Measurements from ENCODE around the gene VPS13D. TPM values are rescaled to one million over a fixed set of nuclear protein-coding genes. Genes with fewer than 3 reads are reported as not detected.

The VPS13D gene
- total and polyA plus RNA-seq, 2 experiments from 2014 or later, result 9.7 to 35.7 TPM

DNA sequence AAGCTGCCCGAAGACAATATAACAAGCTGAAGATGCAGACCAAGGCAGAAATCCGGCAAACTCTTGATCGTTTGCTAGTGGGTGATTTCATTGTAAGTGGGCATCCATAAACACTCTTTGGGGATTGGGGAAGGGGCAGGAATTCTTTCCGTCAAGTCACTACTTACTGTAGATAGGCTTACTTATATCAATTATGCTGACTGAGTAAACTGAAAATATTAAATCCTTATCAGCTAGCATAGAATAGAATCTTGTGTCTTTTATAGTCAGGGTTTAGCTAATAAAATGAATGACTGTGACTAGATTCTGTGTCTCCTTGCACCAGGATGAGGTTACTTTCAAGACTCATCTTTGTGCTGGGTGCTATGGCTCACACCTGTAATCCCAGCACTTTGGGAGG, 41.2 kb downstream of the VPS13D start:
- peaks cover 32% of the 10 kb centered on the region for H3K36me3 ChIP-seq
- TF ChIP-seq, protein P1, sequence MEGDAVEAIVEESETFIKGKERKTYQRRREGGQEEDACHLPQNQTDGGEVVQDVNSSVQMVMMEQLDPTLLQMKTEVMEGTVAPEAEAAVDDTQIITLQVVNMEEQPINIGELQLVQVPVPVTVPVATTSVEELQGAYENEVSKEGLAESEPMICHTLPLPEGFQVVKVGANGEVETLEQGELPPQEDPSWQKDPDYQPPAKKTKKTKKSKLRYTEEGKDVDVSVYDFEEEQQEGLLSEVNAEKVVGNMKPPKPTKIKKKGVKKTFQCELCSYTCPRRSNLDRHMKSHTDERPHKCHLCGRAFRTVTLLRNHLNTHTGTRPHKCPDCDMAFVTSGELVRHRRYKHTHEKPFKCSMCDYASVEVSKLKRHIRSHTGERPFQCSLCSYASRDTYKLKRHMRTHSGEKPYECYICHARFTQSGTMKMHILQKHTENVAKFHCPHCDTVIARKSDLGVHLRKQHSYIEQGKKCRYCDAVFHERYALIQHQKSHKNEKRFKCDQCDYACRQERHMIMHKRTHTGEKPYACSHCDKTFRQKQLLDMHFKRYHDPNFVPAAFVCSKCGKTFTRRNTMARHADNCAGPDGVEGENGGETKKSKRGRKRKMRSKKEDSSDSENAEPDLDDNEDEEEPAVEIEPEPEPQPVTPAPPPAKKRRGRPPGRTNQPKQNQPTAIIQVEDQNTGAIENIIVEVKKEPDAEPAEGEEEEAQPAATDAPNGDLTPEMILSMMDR (IDR thresholded peaks at IDR 0.05; ENCODE audit: low read depth, low read length), result no peak

DNA sequence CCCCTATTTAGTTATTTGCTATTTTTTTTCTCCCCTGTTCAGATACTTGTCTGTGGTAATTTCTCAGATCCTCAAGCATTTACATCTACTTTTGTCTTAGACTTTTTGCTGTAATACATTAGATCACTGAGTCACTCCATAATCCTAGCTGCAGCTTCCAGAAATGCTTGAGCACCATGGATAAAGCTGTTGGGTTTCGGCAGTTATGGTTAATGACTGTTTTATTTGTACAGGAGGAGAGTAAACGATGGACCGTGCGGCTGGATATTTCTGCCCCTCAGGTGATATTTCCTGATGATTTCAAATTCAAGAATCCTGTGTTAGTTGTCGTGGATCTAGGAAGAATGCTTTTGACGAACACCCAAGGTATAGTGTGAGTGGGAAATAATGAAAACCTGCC, 42.9 kb downstream of the VPS13D start:
- Histone ChIP-seq H3K27me3 (no peaks in the 10 kb centered on the region), H3K27ac (no peak overlapping the region), H3K9me3 (ENCODE audit: low read depth) (no peaks in the 10 kb centered on the region), H3K4me3 (no peak overlapping the region), H3K36me3 (peaks cover 39% of the 10 kb centered on the region), H3K4me1 (ENCODE audit: low read depth) (no peaks in the 10 kb centered on the region)
- DNase-seq (ENCODE audit: low read depth in 1 of 2, low spot score in 1 of 2), result no peak
- TF ChIP-seq, protein P1 (IDR thresholded peaks at IDR 0.05; ENCODE audit: low read depth, low read length), result no peak

More for the DNA sequence above, 41.2 kb downstream of the VPS13D start:
- H3K27ac ChIP-seq, result no peak overlapping the region
- H3K9me3 ChIP-seq (ENCODE audit: low read depth), result no peaks in the 10 kb centered on the region
- H3K4me1 ChIP-seq (ENCODE audit: low read depth), result no peaks in the 10 kb centered on the region
- no peak overlapping the region for H3K4me3 ChIP-seq
- DNase-seq (ENCODE audit: low read depth in 1 of 2, low spot score in 1 of 2), result no peak
- no peaks in the 10 kb centered on the region for H3K27me3 ChIP-seq

DNA sequence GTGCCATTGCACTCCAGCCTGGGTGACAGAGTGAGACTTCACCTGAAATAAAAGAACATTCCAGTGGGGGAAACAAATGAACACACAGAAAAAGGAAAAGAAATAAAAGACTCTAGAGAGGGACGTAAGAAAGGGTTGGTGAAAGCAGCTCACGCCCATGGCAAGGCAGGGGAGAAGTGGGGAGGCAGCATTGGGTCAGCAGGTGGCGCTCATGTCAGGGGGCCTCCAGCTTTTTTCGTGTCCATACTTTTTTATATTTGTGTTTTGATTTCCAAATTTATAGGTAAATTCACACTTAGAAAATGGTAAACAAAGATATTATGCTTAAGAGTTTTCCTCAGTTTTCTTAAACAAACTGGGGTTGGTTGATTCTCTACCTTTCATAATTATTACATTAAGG, 45.5 kb downstream of the VPS13D start:
- H3K27me3 ChIP-seq, result no peaks in the 10 kb centered on the region
- H3K27ac ChIP-seq, result no peak overlapping the region
- H3K9me3 ChIP-seq (ENCODE audit: low read depth), result no peaks in the 10 kb centered on the region
- DNase-seq (ENCODE audit: low read depth in 1 of 2, low spot score in 1 of 2), result peak; percentile 46 to 54
- TF ChIP-seq, protein P1 (IDR thresholded peaks at IDR 0.05; ENCODE audit: low read depth, low read length), result peak; percentile 80
- H3K4me1 ChIP-seq (ENCODE audit: low read depth), result no peaks in the 10 kb centered on the region
- H3K4me3 ChIP-seq, result no peak overlapping the region
- H3K36me3 ChIP-seq, result peaks cover 29% of the 10 kb centered on the region

DNA sequence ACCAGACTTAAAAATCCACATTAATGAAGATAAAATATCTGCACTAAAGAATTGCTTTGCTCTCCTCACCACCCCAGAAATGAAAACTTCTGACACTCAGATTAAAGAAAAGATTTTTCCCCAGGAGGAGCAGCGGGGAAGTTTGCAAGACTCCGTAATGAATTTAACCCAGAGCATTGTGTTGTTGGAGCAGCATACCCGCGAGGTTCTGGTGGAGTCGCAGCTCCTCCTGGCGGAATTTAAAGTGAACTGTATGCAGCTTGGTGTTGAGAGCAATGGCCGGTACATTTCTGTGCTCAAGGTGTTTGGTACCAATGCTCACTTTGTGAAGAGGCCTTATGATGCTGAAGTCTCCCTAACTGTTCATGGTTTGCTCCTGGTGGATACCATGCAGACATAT, 46.4 kb downstream of the VPS13D start:
- peak; percentile 67 to 70 for DNase-seq (ENCODE audit: low read depth in 1 of 2, low spot score in 1 of 2)
- TF ChIP-seq, protein P1 (IDR thresholded peaks at IDR 0.05; ENCODE audit: low read depth, low read length), result peak; percentile 57
- Histone ChIP-seq H3K27ac (no peak overlapping the region), H3K9me3 (ENCODE audit: low read depth) (no peaks in the 10 kb centered on the region), H3K4me3 (no peak overlapping the region), H3K4me1 (ENCODE audit: low read depth) (no peaks in the 10 kb centered on the region), H3K36me3 (peaks cover 23% of the 10 kb centered on the region), H3K27me3 (no peaks in the 10 kb centered on the region)

DNA sequence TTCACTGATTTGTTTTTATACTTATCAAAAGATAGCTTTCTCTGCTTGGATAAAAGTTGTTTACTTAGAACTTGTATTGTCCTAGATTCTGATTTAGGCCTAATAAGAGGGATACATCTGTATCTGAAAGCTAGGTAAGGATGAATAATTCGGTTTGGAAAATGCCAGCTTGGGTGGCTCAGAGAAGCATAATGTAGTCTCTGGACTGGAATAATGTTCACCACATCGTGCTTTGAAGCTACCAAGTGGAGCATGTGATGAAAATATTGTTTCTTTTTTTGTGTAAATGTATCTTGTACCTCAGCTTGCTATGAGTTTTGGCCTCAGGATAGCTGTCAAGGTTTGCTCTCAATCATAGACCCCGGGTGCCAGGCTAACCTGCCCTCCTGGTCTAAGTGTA, 49.2 kb downstream of the VPS13D start:
- H3K36me3 ChIP-seq, result peaks cover 23% of the 10 kb centered on the region
- TF ChIP-seq, protein P1 (IDR thresholded peaks at IDR 0.05; ENCODE audit: low read depth, low read length), result no peak
- H3K4me1 ChIP-seq (ENCODE audit: low read depth), result no peaks in the 10 kb centered on the region
- DNase-seq (ENCODE audit: low read depth in 1 of 2, low spot score in 1 of 2), result no peak
- no peak overlapping the region for H3K27ac ChIP-seq
- H3K9me3 ChIP-seq (ENCODE audit: low read depth), result no peaks in the 10 kb centered on the region
- no peaks in the 10 kb centered on the region for H3K27me3 ChIP-seq
- no peak overlapping the region for H3K4me3 ChIP-seq
